Activated CD8-positive, alpha-beta memory T cell treated with anti-CD3 and anti-CD28 coated beads, Interleukin-2, amount 50 U/mL, for 24 hours (primary cell): ENCODE measurements around the gene GSTCD.
"Not testable (repeated sequence)": the region's sequence is repeated elsewhere in the genome, so short reads cannot be mapped to it uniquely, and the experiment has no call there.

Experiments
- DNase-seq: peaks from one replicate; pipeline ENCODE4 v3.0.0-alpha.2; 2020; ENCODE audit errors: extremely low read depth

Gene GSTCD

DNA sequence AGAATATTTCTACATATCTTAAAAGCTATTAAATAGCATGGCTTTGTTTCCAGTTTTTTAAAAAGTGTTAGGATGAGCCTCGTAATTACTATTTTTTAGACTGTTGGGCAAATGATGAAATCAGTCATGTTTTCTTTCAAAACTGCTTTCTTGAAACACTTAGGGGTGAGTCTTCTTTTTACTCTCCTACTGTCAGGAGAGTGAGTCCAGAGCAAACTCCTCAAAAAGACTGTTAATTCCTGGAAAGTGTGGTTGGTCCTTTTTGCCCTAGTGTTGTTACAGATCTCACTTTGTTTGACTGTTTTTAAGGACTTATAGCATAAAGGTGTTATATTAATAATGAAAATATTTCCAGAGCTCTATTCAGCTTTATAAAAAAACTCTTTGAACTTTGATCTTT lies 6.3 kb downstream of the GSTCD start:
- no peak for DNase-seq

DNA sequence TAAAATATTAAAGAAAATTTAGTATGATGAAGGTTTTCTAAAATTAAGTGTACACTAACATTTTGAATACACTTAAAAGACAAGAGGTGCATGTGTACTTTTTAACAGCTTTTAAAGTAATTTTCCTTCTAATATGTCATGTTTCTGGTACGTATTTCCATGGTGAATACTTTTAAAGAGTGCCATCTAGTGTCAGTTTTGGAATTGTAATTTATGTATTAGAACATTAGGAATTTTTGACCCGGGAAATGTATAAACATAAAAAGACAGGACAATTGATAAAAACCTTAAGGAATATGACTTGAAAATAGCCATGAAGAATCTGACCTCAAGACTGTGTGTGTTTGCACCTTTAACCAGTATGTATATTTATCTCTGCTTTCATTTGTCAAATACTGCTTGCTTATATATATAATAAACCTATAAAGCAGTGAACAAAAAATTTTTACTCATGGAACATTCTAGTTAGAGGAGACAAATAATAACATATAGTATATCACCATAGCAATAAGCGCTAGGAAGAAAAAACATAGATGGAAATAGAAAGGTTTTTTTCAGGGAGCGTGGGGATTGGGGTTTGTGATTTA lies 7.2 kb downstream of the GSTCD start:
- DNase-seq, result no peak

DNA sequence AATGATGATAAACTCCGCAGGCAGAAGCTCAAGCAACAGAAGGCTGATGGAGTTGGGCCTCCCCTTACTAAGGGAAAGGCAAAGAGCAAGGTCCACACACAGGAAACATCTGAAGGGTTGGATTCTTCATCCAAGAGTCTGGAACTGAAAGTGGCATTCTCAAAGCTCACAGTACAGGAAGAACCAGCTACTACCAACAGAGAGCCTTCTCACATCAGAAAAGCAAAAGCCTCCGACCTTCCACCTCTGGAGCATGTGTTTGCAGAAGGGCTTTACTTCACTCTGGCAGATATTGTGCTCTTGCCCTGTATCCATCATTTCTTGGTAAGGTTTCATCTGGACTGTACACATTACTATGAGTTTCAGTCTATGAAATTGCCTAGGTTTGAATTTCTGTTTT lies 10.6 kb downstream of the GSTCD start:
- no peak for DNase-seq

DNA sequence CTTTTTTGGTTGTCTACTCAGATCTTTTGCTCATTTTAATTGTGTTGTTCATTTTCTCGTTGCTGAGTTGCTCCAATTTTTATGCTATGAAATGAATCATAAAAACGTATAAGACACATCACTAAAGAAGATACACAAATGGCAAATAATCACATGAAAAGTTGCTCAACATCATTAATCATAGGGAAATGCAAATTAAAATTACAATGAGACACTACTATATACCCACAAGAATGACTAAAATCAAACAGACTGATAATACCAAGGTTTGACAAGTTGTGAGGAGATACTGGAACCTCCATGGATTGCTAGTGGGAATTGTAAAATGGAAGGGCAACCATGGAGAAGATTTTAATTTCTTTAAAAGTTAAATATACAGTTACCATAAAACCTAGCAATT lies 17.0 kb downstream of the GSTCD start:
- no peak for DNase-seq

DNA sequence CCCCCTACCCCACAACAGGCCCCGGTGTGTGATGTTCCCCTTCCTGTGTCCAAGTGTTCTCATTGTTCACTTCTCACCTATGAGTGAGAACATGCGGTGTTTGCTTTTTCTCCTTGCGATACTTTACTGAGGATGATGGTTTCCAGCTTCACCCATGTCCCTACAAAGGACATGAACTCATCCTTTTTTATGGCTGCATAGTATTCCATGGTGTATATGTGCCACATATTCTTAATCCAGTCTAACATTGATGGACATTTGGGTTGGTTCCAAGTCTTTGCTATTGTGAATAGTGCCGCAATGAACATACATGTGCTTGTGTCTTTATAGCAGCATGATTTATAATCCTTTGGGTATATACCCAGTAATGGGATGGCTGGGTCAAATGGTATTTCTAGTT lies 21.3 kb downstream of the GSTCD start:
- DNase-seq, result not testable (repeated sequence)

DNA sequence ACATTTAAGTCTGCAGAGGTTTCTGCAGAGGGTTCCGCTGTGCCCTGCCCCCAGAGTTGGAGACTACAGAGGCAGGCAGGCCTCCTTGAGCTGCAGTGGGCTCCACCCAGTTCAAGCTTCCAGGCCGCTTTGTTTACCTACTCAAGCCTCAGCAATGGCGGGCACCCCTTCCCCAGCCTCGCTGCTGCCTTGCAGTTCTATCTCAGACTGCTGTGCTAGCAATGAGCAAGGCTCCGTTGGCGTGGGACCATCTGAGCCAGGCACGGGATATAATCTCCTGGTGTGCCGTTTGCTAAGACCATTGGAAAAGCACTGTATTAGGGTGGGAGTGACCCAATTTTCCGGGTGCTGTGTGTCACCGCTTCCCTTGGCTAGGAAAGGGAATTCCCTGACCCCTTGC lies 26.6 kb downstream of the GSTCD start:
- DNase-seq, result not testable (repeated sequence)

DNA sequence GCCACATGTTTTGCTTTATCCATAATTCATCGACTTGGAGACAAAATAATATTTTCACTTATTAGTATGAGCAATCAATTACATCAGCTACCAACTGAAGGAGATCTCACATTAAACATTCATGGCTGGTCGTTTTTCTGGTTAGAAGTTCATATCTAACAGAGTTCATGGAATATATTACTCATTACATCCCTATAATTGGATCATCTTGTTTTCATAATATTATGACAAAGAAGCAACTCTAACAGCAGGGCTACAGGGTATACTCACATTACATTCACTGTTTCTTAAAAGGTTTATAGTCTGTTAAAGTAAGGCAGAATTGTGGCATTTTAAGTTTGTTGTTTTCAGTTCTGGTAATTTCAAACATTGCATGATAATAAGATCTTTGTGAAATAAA lies 33.0 kb downstream of the GSTCD start:
- no peak for DNase-seq

DNA sequence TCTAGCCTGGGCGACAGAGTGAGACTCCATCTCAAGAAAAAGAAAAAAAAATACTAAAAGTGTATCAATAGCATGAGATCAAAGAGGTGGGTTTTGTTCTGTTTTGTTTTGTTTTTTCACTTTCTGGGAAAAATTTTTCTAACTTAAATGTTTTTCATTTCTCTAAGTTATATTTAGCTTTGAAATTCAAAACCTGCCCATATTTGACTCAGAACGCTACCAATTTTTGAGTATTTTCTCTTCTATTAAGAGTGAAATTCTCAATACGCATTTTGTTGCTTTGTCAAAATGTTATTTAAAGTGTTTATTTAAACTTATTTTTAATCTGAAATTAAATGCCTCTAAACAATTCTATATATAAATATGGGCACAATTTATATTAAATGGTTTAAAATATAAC lies 39.6 kb downstream of the GSTCD start:
- DNase-seq, result no peak

DNA sequence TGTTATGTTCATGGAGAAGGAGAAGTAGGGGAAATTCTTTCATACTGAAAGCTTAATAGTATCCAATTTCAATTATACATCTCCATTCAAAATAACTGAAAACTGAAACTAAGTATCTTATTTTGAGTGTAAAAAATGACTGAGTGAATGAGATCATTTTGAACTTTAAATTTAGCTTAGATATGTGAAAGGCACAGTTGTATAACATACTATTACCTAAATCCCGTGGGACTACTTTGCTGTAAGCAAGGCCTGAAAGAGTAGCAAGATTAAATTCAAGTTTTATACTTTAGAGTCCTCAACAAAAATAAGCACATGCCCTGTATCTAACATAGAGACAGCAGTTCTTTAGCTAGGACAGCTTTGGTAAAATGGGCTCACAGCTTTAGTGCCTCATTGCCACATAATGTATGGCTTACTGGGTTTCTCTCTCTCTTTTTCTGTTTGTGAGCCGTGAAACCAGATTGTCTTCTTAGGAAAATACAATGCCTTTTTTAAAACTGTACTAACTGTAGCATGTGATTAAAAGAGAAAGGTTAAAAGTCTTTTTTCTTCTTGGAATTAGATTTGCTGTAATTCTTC lies 43.2 kb downstream of the GSTCD start:
- DNase-seq, result no peak

DNA sequence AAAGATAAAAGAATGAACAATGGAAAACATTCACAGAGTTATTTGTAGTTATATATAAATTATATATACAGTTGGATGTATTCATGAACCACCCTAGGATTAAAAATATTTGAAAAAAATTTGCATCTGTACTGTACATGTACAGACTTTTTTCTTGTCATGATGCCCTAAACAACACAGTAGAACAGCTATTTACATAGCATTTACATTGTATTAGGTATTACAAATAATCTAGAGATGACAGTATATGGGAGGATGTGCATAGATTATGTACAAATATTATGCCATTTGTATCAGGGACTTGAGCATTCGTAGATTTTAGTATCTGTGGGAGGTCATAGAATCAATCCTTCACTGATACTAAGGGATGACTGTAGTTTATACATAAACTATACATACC lies 44.8 kb downstream of the GSTCD start:
- DNase-seq, result no peak

DNA sequence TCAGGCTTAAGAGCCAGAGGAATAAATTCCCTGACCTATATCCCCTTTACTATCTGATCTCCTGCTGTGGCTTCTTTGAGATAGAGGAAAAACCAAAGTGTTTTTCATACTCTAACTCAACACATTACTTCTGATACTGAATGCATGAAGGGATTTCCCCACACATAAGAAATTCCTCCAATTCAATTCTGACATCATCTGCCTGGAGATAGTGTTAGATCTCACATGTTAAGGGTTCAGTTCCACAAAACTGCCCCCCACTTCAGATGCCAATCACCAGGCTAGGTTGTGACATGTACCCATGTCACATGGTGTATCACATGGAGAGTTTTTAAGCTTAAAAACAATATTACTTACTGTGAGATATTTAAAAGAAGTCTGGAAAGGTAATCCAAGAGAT lies 46.8 kb downstream of the GSTCD start:
- DNase-seq, result no peak

DNA sequence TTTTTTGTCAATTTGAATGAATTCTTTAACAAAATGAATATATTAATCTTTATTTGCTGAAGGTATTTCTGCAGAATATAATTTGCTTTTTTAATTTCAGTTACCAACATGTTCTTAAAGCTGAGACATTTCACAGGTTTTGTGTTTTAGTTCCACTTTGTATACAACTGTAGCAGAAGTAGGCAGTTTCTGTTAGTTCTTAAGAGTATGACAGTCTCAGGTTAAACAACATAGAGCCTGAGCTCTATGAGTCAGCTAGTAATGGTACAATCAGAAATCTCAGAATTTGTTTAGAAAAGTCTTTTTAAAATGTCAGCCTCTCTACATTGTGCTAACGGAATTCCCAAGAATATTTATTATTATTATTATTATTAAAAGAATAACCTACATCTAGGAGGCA lies 50.4 kb downstream of the GSTCD start:
- DNase-seq, result no peak

DNA sequence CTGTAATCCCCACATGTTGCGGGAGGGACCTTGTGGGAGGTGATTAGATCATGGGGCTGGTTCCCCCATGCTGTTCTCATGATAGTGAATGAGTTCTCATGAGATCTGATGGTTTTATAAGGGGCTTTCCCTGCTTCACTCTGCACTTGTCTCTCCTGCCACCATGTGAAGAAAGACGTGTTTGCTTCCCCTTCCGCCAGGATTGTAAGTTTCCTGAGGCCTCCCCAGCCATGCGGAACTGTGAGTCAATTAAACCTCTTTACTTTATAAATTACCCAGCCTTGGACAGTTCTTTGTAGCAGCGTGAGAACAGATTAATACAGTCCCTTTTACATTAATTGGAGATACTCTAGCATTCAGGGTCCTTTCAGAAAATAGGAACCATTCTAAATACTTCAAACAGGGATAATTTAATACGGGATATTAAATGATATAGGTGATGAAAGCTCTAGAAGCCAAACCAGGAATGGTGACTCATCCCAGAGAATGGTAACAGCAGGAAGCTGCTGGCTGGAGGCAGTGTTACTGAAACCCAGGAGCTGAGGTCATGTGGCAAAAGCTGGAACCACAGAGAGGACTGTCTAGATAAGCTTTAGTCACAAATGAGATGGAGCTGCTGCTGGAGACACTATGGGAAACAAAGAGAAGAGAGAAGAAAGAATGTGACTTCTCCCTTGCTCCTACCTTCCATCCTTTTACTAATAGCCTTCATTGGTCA lies 57.3 kb downstream of the GSTCD start:
- DNase-seq, result no peak

DNA sequence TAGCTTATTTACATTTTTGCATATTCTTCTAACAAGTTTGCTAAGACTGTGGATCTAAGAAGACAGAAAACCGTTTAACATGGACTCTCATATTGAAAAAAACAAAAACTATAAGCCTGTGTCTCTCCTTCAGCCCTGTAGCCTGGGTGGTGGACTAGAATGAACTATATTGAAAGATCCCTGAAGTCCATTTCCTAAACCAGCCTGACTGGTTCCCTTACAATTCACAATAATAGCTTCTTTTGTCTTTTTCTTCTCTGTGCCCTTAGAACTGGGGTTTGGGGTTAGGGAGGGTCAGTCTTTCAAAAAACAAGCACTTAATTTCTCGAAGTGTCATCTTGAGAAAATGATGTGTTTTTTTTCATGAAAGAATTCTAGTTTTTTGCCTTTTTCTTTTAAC lies 59.0 kb downstream of the GSTCD start:
- DNase-seq, result no peak

DNA sequence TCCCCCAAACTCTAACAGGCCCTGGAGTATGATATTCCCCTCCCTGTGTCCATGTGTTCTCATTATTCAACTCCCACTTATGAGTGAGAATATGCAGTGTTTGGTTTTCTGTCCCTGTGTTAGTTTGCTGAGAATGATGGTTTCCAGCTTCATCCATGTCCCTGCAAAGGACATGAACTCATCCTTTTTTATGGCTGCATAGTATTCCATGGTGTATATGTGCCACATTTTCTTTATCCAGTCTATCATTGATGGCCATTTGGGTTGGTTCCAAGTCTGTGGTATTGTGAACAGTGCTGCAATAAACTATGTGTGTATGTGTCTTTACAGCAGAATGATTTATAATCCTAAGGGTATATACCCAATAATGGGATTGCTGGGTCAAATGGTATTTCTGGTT lies 61.9 kb downstream of the GSTCD start:
- DNase-seq, result not testable (repeated sequence)

DNA sequence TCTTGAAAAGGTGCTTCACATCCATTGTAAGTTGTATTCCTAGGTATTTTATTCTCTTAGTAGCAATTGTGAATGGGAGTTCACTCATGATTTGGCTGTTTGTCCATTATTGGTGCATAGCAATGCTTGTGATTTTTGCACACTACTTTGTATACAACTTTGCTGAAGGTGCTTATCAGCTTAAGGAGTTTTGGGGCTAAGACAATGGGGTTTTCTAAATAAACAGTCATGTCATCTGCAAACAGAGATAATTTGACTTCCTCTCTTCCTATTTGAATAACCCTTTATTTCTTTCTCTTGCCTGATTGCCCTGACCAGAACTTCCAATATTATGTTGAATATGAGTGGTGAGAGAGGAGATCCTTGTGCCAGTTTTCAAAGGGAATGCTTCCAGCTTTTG lies 63.5 kb downstream of the GSTCD start:
- DNase-seq, result not testable (repeated sequence)

DNA sequence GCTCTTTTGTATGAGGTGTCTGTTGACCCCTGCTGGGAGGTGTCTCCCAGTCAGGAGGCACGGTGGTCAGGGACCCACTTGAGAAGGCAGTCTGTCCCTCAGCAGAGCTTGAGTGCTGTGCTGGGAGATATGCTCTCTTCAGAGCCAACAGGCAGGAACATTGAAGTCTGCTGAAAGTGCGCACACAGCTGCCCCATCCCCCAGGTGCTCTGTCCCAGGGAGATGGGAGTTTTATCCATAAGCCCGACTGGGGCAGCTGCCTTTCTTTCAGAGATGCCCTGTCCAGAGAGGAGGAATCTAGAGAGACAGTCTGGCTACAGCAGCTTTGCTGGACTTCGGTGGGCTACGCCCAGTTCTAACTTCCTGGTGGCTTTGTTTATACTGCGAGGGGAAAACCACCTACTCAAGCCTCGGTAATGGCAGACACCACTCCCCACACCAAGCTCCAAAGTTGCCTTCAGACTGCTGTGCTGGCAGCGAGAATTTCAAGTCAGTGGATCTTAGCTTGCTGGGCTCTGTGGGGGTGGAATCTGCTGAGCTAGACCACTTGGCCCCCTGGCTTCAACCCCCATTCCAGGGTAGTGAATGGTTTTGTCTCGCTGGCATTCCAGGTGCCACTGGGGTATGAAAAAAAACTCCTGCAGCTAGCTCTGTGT lies 67.3 kb downstream of the GSTCD start:
- DNase-seq, result not testable (repeated sequence)

DNA sequence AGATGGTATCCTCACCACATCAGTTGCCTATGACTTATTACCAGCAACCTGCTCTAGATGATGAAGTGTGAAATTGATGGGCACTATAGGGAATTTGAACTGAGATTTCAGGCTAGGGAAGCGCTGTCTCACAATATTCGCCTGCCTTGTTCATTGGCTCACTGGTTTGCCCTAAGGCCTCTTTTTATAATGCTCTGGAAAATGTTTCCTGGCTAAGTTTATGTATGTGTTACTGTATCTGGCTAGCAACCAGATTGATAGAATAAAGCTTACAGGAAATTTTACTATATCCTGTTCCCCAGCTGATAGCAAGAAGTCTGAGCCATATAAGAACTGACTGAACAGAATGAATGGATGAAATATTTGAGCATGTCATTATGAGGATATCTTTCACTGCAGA lies 71.6 kb downstream of the GSTCD start:
- no peak for DNase-seq

DNA sequence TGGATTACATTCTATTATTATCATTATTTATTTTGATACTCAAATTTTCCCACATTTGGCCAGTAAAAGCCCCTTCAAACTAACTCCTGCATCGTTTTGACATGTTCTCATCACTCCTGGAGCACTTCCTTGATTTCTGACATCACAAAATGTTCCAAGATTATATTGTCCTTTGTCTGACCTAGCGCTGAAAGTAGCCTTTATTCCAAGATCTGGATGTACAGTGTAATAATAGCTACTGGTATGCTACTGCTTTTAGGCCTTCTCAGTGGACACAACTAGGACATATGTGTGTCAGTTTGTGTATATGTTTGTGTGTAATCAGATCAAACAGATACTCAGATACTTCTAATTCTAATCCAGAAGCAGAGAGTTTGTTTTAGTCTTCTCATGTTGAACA lies 76.2 kb downstream of the GSTCD start:
- no peak for DNase-seq

DNA sequence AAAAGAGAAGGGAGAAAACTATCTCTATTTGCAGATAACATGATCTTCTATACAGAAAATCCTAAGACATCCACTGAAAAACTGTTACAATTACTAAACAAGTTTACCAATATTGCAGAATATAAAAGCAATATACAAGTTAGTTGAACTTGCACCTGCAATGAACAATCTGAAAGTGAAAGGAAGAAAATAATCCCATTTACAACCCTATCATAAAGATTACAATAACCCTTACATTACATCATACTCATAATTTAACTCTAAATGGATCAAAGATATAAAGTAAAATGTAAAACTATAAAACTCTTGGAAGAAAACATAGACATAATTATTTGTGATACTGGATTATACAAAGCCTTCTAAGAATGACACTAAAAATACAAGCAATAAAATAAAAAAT lies 77.2 kb downstream of the GSTCD start:
- DNase-seq, result no peak

DNA sequence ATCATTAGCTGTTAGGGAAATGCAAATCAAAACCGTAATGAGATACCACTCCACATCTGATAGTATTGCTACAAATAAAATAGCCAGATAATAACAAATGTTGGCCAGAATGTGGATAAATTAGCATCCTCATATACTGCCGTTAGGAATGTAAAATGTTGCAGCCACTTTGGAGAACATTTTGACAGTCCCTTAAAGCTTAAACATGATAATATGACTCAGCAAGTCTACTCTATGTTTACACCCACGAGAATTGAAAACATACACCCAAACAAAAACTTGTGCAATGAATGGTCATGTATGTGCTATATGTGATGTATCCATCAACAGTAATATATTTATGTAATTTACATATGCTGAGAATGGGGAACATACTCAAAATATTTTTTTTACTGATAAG lies 78.2 kb downstream of the GSTCD start:
- DNase-seq, result no peak

DNA sequence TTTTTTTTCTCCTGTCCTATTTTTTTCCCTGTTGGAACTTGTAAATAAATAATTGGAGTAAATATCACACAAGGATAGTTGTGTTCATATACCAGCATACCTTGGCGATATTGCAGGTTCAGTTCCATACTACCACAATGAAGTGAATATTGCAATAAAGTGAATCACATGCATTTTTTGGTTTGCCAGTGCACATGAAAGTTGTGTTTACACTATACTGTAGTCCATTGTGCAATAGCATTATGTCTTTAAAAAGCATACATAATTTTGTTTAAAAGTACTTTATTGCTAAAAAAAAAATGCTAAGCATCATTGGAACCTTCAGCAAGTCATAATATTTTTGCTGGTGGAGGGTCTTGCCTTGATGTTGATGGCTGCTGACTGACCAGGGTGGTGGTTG lies 88.6 kb downstream of the GSTCD start:
- no peak for DNase-seq

DNA sequence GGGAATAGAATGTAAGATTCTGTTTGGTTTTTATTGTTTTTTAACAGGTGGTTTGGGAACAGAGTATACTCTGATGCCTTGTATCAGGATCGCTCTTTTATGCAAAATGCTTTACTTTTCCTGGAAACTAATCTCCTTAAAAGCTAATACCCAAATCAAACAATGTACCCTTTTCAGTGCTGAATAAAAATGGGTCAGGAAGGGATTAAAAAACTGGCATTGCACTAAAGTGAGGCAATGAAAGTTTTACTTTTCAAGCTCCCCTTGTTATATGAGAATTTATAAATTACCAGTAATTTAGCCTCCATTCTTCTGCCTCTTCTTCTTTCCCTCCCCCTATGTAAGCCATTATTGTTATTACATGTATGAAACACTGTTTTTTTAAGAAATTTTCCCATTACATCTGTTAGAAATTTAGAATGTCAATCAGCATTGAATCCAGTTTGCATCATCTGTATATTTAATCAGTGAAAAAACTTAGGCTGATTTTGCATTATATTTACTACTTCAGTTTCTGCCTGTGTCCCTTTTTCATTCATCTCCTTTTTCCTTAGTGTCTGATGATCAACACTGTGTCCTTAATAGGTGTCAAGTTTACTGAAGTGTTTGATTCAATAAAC lies 97.0 kb downstream of the GSTCD start:
- DNase-seq, result no peak
